Activated CD8-positive, alpha-beta memory T cell treated with anti-CD3 and anti-CD28 coated beads for 24 hours (primary cell): ENCODE results near the gene CACNA2D2.

ENCODE experiments used
- DNase-seq: peaks from one replicate; pipeline ENCODE4 v3.0.0-alpha.2; 2020

Gene CACNA2D2

GRCh38 chr3:50388720-50389413 is 114.6 kb downstream of the CACNA2D2 start:
- no peak for DNase-seq

DNA sequence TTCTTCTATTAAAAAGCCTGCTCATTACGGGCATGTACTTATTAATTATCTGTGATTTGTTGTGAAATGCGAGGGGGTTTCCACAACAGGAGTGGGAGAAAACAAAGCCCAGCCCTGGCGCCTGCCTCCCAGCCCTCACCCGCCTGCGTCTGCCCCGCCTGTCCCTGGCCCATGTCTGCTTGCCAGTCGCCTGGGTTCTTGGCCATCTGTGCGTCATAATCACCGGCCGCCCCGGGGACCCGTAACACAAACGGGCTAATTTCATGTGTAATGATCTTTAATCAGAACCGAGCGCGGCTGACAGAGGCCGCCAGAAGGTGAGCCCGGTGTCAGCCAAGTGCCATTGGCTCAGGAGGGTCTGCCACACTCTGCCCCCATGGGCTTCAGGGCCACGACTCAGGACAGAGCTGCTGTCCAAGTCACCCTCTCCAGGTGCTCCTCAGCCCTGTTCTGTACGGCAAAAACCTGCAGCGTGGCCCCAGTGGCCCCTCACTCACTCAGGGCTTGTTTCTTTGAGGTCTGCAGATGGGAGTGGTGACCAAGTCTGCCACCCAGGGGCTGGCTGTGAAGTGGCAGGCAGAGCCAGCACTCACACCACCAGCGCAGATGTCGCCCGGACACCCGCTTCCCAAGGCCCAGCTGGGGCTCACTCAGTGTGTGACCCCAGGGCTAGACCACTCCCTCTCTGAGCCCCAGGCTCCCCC is 115.3 kb downstream of the CACNA2D2 start:
- no peak for DNase-seq

DNA sequence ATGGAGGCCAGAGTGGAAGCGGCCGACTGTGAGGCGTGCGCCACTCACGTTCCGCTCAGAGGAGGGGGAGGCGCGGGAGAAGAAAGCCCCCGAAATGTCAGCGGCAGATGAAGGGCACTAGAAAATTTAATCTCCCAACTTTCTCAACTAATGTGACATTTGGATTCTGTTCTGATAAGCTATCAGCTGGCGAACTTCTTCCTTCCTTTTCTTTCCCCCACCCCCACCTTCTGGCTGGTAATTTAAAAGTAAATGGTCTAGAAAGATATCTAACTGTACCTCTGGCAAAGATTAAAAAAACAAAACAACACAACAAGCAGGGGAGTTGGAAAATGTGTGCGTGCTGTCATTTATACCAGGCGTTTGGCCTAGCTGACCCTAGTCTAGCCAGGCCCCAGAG is 117.7 kb downstream of the CACNA2D2 start:
- no peak for DNase-seq

DNA sequence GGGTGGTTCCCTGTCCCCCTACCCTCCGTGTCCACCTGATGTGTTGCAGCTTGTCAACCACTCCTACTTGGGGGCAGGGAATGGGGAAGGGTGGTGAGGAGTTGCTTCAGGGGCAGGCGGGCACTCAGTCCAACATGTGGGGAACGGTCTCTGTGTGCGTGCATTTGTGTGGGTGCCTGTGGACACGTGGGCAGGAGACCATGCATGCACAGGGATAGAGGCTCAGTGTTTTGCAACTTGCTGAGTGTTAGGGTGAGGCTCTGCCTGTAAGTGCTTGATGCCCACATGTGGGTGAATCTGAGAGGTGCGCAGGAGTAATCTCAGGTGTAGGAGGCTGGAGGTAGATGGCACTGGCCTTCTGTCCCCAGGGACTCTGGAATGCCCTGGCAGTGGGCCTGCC is 119.7 kb downstream of the CACNA2D2 start:
- DNase-seq = no peak

DNA sequence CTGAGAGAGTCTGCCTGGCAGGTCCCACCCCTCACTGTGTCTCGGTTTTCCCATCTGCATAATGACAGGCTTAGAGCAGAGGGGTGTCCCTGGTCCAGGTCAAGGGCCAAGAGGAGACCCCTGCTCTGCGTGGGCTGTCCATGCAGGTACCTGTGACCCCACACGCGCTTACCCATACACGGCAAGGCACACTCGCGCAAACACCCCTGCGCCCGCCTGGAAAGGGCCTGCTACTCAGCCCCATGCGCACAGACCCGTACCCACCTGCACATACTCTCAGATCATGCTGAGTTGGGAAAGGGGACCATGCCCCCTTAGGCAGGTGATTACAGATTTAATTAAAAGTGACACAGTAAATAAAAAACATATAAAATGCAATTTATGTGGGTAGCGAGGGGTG is 120.7 kb downstream of the CACNA2D2 start:
- no peak for DNase-seq

DNA sequence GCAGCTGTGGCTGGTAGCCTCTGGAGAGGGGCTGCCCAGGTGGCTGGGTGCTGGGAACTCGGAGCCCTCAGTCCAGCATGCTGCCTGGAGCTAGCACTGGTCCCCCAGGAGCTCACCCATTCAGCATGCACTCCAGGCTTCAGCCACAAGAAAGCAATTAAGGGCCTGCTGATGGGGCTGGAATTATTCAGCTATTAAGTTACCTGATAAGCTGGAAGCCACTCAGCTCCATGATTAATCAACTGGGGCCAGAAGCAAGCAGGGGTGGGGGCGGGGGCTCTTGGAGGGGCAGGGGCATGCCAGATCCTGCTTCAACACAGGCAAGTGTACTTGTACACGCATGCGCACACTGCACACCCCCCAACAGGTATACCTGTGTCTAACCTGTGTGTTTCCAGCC is 122.1 kb downstream of the CACNA2D2 start:
- DNase-seq = no peak

- DNase-seq = no peak
These were observed 122.9 kb downstream of the CACNA2D2 start for GRCh38 chr3:50380405-50381085.

DNA sequence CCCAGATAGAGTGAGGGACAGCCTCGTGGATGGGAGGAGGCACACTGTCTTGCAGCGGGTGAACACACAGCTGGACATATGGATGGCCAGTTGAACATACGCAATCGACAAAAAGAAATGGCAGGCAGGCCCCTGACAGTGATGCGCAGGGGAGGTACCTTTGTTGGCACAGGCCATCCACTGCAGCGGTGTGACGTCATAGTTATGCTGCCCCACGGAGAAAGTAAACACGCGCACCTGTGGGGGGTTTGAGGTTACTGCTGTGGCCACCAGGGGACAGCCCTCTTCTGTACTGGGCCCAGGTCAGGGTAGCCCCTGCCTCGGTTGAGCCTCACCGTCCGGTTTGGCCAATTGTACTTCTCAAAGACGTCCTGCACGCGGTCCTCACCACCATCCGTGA is 124.7 kb downstream of the CACNA2D2 start:
- DNase-seq = no peak

- DNase-seq = no peak
These were observed 125.4 kb downstream of the CACNA2D2 start for GRCh38 chr3:50378024-50378423.

- no peak for DNase-seq
These were observed 128.0 kb downstream of the CACNA2D2 start for GRCh38 chr3:50375258-50375931.

DNA sequence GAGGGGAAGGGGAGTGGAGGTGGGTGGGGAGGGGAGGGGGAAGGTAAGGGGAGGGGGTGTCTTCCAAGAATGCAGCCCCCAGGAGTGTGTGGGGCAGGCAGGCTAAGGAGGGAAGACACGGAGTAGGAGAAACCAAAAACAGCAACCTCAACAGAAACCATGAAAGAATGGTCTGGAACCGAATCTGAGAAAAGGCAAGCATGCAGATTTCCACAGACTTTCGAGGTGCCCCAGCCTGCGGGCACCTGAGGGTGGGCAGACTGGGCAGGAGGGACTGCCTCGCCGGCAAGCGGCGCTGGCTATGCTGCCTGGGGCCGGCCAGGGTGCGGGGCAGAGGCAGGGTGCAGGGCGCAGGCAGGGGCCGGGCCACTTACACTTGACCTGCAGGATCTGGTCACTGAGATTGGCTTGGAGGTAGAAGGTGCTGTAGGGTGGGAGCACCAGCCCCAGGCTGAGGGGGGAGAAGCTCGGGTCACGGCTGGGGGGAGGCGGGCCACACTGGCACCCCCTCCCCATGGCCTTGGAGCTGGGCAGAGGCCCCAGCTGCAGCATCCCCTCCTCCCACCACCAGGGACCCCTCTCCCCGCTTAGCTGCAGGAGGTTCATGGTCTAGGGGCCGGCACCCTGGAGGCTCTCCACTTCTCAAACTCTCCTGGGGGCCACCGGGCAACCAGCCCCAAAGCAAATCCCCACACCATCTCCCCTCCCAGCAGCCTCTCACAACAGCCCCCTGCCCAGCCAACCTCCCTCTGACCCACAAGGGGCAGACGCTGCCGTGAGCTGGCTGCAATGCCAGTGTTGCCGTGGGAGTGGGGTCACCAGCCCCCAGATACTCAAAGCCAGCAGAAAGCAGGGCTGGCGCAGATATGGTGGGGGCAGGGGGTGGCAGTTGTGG is 128.8 kb downstream of the CACNA2D2 start:
- DNase-seq = no peak

- no peak for DNase-seq
These were observed 130.0 kb downstream of the CACNA2D2 start for GRCh38 chr3:50373146-50374051.

- no peak for DNase-seq
These were observed 131.1 kb downstream of the CACNA2D2 start for GRCh38 chr3:50372349-50372748.

- no peak for DNase-seq
These were observed 132.2 kb downstream of the CACNA2D2 start for GRCh38 chr3:50371133-50371685.

GRCh38 chr3:50370594-50370993 is 132.8 kb downstream of the CACNA2D2 start:
- DNase-seq = no peak

GRCh38 chr3:50369012-50369670 is 134.3 kb downstream of the CACNA2D2 start:
- no peak for DNase-seq

GRCh38 chr3:50365842-50366220 is 137.6 kb downstream of the CACNA2D2 start:
- DNase-seq = no peak

DNA sequence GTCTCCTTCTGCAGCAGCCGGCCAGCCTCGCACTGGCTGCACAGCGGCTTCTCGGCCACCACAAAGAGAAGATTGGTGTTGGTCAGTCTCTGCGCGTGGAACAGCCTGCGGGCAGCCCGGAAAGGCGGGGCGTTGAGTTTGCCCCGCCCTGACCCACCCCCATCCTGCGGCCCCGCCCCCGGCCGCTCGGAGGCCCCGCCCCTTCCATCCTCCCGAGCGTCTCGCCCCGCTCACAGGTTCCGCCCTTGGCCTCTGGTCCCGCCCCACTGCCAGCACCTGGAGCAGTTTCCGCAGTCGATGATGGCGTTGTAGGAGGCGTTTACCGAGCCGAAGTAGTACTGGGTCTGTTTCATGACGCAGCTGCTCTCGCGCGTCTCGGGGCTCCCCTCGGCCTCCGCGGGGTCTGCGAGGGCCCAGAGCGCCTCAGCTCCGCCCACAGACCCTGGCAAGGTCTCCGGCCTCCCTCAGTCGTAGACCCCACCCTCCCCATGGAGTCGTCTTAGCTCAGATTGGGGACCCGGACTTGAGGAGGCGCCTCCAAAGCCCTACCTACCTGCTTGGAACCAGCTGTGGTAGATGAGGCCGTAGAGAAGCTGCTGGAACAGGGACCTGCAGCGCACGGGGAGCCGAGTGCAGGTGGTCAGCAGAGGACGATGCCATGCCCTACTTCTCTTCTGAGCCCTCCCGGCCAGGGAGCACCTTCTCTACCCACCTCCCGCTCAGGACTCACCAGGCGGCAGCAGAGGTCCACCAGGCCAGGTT is 138.2 kb downstream of the CACNA2D2 start:
- peak; percentile 96 for DNase-seq

- DNase-seq = no peak
These were observed 138.8 kb downstream of the CACNA2D2 start for GRCh38 chr3:50364573-50365079.

GRCh38 chr3:50359760-50360110 is 143.7 kb downstream of the CACNA2D2 start:
- DNase-seq = no peak
